Activated B cell treated with CpG ODN at 0.5 μM for 24 hours (primary cell): Measurements from ENCODE around the gene CMIP. TPM values are rescaled to one million over a fixed set of nuclear protein-coding genes. Genes with fewer than 3 reads are reported as not detected.

ENCODE experiments used
- ATAC-seq: fragments of 200-7000 bp; cut with Tn5 transposase; one replicate; pipeline ENCODE4 v1.10.0; 2021; ENCODE audit warnings: low read depth, mild to moderate bottlenecking, moderate library complexity
- CTCF ChIA-PET: fragments of 350-600 bp; sonication (Branson Sonifier 250); formaldehyde crosslinking; loops from one replicate; lab custom pipeline; 2021; ENCODE audit warnings: antibody characterized with exemption; lab: Charles Lee
- POLR2A ChIA-PET: fragments of 350-600 bp; sonication (Branson Sonifier 250); formaldehyde crosslinking; loops from one replicate; lab custom pipeline; 2021; ENCODE audit warnings: antibody characterized with exemption; lab: Charles Lee
- DNase-seq: peaks from one replicate; pipeline ENCODE4 v3.0.0; 2022
- H3K27ac Mint-ChIP-seq: one replicate; pipeline ENCODE4 v1.8.0; 2020; ENCODE audit warnings: mixed read lengths
- H3K27me3 Mint-ChIP-seq: one replicate; pipeline ENCODE4 v1.8.0; 2021; ENCODE audit warnings: mixed read lengths
- H3K36me3 Mint-ChIP-seq: one replicate; pipeline ENCODE4 v1.8.0; 2021; ENCODE audit warnings: low read depth, mixed read lengths
- H3K4me1 Mint-ChIP-seq: one replicate; pipeline ENCODE4 v1.8.0; 2021; ENCODE audit warnings: mixed read lengths
- H3K4me3 Mint-ChIP-seq: one replicate; pipeline ENCODE4 v1.8.0; 2020; ENCODE audit warnings: mild to moderate bottlenecking, mixed read lengths
- H3K9me3 Mint-ChIP-seq: one replicate; pipeline ENCODE4 v1.8.0; 2020; ENCODE audit warnings: mixed read lengths
- intact Hi-C: fragments of 100-400 bp; cut with micrococcal nuclease; formaldehyde crosslinking; loops from one replicate; pipeline ENCODE4 v1.15.1; 2024
- total RNA-seq: library from RNA; stranded (reverse); gene quantifications from 2 replicates; pipeline ENCODE4 v1.2.3, GENCODE V29; 2022
- TF ChIP-seq, protein P1 (sequence below): fragments of 200-600 bp; IDR thresholded peaks from one replicate; pipeline ENCODE4 v1.8.0; 2022; ENCODE audit warnings: antibody characterized with exemption, mild to moderate bottlenecking

Gene CMIP
- total RNA-seq, 1 donor from 2014 or later: 76.3 TPM

DNA sequence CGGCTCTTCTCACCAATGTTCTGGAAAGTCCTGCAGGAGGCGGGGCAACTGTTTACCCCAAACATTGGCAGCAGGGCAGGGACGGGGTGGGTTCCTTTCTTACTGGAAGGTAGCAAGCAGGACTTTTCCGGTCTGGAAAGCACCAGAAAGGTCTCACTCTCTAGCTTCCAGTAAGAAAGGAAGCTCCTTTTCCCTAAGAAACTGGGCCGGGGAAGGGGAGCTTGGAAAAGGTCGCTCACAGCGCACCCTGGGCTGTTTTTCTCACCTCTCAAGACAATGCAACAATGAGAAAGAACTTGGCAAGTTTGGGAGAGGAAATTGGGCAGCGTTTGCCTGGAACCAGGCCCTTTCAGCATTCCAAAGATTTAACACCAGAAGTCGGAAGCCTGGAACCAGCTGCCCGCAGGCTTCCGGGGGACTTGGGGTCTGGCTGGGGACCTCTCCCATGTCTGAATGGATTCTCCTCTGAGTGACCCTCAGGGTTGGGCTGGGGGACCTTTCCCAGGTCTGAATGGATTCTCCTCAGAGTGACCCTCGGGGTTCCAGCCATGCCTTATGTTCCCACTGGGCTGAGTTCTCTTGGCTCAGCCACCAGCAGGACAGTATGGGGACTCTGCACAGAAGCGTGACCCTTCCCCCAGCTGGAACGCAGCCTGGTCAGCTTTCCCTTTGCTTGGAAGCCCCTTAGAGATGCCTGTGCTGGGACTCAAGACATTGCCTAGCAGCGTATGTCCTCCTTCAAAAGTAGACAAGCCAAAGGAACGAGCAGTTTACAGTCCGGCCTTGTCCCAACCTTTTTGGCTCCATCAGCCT lies 167.9 kb downstream of the CMIP start:
- peaks cover 46% of the 10 kb centered on the region for H3K36me3 Mint-ChIP-seq
- H3K27ac Mint-ChIP-seq: no peak overlapping the region
- DNase-seq: no peak
- no peaks in the 10 kb centered on the region for H3K27me3 Mint-ChIP-seq
- H3K4me3 Mint-ChIP-seq: no peak overlapping the region
- ChIA-PET POLR2A (no interaction called here), CTCF (no interaction called here)
- intact Hi-C loops: no loop called here
- H3K9me3 Mint-ChIP-seq: no peaks in the 10 kb centered on the region
- ATAC-seq: no peak
- TF ChIP-seq, protein P1, sequence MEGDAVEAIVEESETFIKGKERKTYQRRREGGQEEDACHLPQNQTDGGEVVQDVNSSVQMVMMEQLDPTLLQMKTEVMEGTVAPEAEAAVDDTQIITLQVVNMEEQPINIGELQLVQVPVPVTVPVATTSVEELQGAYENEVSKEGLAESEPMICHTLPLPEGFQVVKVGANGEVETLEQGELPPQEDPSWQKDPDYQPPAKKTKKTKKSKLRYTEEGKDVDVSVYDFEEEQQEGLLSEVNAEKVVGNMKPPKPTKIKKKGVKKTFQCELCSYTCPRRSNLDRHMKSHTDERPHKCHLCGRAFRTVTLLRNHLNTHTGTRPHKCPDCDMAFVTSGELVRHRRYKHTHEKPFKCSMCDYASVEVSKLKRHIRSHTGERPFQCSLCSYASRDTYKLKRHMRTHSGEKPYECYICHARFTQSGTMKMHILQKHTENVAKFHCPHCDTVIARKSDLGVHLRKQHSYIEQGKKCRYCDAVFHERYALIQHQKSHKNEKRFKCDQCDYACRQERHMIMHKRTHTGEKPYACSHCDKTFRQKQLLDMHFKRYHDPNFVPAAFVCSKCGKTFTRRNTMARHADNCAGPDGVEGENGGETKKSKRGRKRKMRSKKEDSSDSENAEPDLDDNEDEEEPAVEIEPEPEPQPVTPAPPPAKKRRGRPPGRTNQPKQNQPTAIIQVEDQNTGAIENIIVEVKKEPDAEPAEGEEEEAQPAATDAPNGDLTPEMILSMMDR: no peak
- peaks cover 26% of the 10 kb centered on the region for H3K4me1 Mint-ChIP-seq

DNA sequence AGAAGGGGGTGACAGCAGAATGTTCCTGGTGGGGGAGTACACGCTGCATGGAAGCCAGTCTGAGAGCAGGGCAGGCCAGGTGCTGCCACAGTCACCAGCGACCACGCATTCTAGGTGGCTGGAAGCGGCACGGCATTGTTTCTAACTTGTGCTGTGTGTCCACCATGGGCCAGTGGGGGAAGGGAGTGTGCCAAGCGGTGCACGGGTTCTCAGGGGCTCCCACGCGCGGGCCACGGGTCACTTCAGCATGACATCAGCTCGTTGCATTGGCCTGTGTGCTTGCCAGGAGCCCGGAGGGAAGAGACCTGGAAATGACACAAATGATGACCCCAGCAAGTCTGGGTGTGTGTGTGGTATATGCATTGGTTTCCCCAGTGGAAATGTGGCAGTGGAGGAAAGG lies 169.6 kb downstream of the CMIP start:
- ChIA-PET POLR2A (no interaction called here), CTCF (no interaction called here)
- intact Hi-C loops: no loop called here
- Mint-ChIP-seq H3K9me3 (no peaks in the 10 kb centered on the region), H3K27me3 (no peaks in the 10 kb centered on the region), H3K27ac (no peak overlapping the region), H3K4me3 (no peak overlapping the region), H3K36me3 (peaks cover 45% of the 10 kb centered on the region), H3K4me1 (peaks cover 11% of the 10 kb centered on the region)
- TF ChIP-seq, protein P1: no peak
- DNase-seq (no peak), ATAC-seq (no peak)

DNA sequence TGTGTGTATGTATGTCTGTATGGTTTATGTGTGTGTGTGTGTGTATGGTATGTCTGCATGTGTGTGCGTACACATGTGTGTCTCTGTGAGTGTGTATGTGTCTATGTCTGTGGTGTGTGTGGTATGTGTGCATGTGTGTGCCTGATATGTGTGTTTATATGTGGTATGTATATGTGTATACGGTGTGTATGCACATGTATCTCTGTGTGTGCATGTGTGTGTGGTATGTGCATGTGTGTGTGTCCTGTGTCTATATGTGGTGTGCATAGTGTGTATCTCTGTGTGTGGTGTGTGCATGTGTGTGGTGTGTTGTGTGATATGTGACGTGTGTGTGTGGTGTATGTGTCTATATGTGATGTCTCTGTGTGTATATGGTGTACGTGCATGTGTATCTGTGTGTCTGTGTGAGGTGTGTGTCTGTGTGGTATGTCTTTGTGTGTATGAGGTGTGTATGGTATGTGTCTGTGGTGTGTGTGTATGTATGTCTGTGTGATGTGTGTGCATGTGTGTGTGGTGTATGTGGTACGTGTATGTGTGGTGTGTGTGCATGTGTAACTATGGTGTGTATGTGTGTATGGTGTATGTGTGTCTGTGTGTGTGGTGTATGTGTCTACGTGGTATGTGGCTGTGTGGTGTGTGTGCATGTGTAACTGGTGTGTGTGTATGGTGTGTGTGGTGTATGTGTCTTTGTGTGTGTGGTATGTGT lies 170.2 kb downstream of the CMIP start:
- no peak for ATAC-seq
- no peaks in the 10 kb centered on the region for H3K27me3 Mint-ChIP-seq
- ChIA-PET POLR2A (no interaction called here), CTCF (no interaction called here)
- TF ChIP-seq, protein P1: no peak
- peaks cover 44% of the 10 kb centered on the region for H3K36me3 Mint-ChIP-seq
- no peaks in the 10 kb centered on the region for H3K9me3 Mint-ChIP-seq
- intact Hi-C loops: no loop called here
- no peak overlapping the region for H3K4me3 Mint-ChIP-seq
- no peak for DNase-seq
- H3K27ac Mint-ChIP-seq: no peak overlapping the region
- peaks cover 5% of the 10 kb centered on the region for H3K4me1 Mint-ChIP-seq

DNA sequence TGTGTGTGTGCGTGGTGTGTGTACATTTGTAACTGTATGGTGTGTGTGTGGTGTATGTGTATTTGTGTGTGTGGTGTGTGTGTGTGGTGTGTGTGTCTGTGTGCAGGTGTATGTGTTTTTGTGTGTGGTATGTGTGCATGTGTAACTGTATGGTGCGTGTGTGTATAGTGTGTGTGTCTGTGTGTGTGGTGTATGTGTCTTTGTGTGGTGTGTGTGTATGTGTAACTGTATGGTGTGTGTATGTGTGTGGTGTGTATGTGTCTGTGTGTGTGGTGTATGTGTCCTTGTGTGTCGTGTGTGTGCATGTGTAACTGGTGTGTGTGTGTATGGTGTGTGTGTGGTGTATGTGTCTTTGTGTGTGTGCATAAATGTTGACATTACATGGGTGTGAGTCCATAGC lies 170.8 kb downstream of the CMIP start:
- CTCF ChIA-PET: interaction anchor here (0.8 to 1.3 kb wide), 3 partner anchors 115 to 309 kb away, joined by 3 to 4 read pairs (median 4); no protein-coding TSS in a partner anchor
- Mint-ChIP-seq H3K36me3 (peaks cover 49% of the 10 kb centered on the region), H3K9me3 (no peaks in the 10 kb centered on the region), H3K27me3 (no peaks in the 10 kb centered on the region), H3K4me1 (peaks cover 5% of the 10 kb centered on the region), H3K27ac (no peak overlapping the region), H3K4me3 (no peak overlapping the region)
- TF ChIP-seq, protein P1: no peak
- ATAC-seq (no peak), DNase-seq (no peak)
- intact Hi-C loops: no loop called here
- POLR2A ChIA-PET: no interaction called here

DNA sequence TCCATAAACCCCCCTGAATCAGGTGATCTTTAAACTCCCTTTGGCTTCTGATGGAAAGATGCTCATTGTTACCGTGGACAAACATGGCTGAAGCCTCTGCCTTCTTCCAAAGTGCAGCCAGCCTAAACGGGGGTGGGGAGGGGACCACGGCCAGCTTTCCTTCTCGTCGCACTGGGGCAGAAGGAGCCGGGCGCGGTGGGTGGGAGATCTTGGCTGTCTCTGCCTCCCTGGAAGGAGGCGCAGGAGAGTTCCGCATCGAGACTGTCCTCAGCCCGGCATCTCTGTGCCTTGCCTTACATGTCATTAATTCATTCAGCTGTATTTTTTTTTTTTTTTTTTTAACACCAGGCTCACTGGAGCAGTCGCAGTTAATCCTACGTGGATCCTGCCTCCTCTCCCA lies 171.2 kb downstream of the CMIP start:
- Mint-ChIP-seq H3K27me3 (no peaks in the 10 kb centered on the region), H3K9me3 (no peaks in the 10 kb centered on the region), H3K36me3 (peaks cover 47% of the 10 kb centered on the region), H3K4me1 (peaks cover 5% of the 10 kb centered on the region), H3K27ac (no peak overlapping the region), H3K4me3 (no peak overlapping the region)
- ChIA-PET POLR2A (interaction anchor here (0.7 to 1.2 kb wide), 3 partner anchors 11 to 135 kb away, joined by 3 to 5 read pairs (median 5); no protein-coding TSS in a partner anchor), CTCF (interaction anchor here (0.8 to 1.6 kb wide), 6 partner anchors 114 to 309 kb away, joined by 3 to 8 read pairs (median 4); no protein-coding TSS in a partner anchor)
- DNase-seq (no peak), ATAC-seq (no peak)
- intact Hi-C loops: no loop called here
- TF ChIP-seq, protein P1: no peak
